Keratinocyte (primary cell): Measurements from ENCODE around the gene ASB6.

ENCODE experiments used
- CTCF ChIP-seq, 3 experiments: IDR thresholded peaks in 1 of 3; conservative IDR thresholded peaks in 1 of 3; optimal IDR thresholded peaks in 1 of 3; 2 replicates in 2 of 3; 3 replicates in 1 of 3; pipeline versions ENCODE3 to v1.5.1; 2011; ENCODE audit warnings: low read length in 3 of 3, mild to moderate bottlenecking in 3 of 3, moderate library complexity in 2 of 3, control low read depth in 1 of 3, inconsistent platforms in 1 of 3; ENCODE audit not compliant: insufficient read depth in 2 of 3; ENCODE audit errors: extremely low read depth in 1 of 3
- EZH2 ChIP-seq: IDR thresholded peaks from one replicate; pipeline ENCODE4 v1.6.1; 2012; ENCODE audit warnings: inconsistent platforms, mild to moderate bottlenecking, low read length, moderate library complexity

GRCh38 chr9:129613520-129614175 is 28.3 kb downstream of the ASB6 start:
- TF ChIP-seq CTCF (optimal IDR thresholded peaks at IDR 0.05 in 1 of 3, IDR thresholded peaks at IDR 0.05 in 1 of 3, conservative IDR thresholded peaks at IDR 0.05 in 1 of 3; ENCODE audit: extremely low read depth in 1 of 3, insufficient read depth in 2 of 3, low read length in 3 of 3) (no peak), EZH2 (no peak)
